Fibroblast of skin of back (primary cell): ENCODE results near the gene LHB.
"Not testable (repeated sequence)": the region's sequence is repeated elsewhere in the genome, so short reads cannot be mapped to it uniquely, and the experiment has no call there.

Experiments used
- DNase-seq: peaks from one replicate; pipeline ENCODE4 v3.0.0-alpha.2; 2013

Gene LHB

DNA sequence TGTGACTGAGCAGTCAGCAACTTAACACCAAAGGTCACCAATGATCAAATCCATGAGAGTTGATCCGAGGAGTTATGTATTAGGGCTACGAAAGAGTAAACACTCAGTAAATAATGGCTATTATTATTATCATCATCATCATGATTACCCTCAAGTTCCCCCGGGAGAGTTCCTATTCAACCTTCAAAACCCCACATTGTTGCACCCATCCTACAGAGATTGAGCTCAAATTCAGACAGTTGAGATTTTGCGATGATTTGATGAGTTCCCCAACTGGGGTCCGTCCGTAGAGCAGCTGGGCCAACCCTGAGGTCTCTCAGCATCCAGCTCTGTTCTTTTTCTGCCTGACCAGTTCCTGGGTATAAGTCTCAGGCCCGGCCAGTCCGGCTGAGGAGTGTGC, 21.2 kb upstream of the LHB start:
- DNase-seq: not testable (repeated sequence)

- DNase-seq: not testable (repeated sequence)
Measured at GRCh38 chr19:49036815-49037214, 19.9 kb upstream of the LHB start, which contains the start of gene CGB1. CGB1 (minus strand) TSS chr19:49036895; CDS start chr19:49036711, 184 bp downstream.

- not testable (repeated sequence) for DNase-seq
Measured at GRCh38 chr19:49031642-49032301, 14.9 kb upstream of the LHB start, which contains the start of gene CGB2. CGB2 (plus strand) TSS chr19:49031890; CDS start chr19:49032096, 206 bp downstream.

GRCh38 chr19:49030323-49030722, 13.4 kb upstream of the LHB start:
- not testable (repeated sequence) for DNase-seq

GRCh38 chr19:49029749-49030148, 12.9 kb upstream of the LHB start:
- peak; percentile 72 for DNase-seq

DNA sequence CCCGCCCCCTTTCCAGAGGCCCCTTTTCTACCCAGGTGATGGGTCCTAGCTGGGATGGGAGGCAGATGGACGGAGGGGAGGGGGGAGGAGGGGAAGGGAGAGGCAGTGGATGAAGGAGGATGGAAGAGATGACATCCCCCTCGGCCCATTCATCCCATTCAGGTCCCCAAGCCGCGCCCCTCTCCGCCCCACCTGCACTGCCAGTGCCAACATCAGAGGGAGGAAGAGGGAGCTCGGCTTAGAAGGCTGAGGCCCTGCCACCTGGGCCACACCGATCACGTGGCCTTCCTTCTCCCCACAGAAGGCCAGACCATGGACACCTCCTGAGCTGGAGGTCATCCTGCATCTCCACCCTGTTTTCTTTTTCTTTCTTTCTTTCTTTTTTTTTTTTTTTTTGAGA, 11.8 kb upstream of the LHB start:
- DNase-seq: not testable (repeated sequence)

- peak; percentile 34 for DNase-seq
Measured at GRCh38 chr19:49025599-49025998, 8.7 kb upstream of the LHB start.

GRCh38 chr19:49025088-49025487, 8.2 kb upstream of the LHB start:
- DNase-seq: not testable (repeated sequence)

DNA sequence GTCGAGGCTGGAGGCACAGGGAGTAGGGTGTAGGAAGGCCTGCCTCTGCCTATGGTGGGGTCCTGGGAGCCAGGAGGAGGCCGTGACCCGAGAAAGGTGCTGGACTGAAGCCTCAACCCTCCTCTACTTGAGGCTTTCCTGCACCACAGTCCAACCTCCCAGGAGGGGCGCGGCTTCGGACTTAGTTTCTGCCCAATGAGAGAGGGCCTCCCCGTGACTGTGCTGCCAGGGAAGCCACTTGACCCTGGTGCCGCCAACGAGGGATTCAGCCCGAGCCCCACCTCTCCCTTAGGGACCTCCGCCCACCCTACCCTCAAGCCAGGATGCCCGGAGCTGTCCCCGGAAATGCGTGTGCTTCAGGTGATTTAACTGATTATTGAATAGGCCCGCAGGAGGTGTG, 7.3 kb upstream of the LHB start, which contains the start of gene CGB3:
CGB3 (minus strand) TSS at position 101 of the 400 bp plus-strand sequence. CDS start 362 bp downstream, outside the sequence.
- DNase-seq: not testable (repeated sequence)

DNA sequence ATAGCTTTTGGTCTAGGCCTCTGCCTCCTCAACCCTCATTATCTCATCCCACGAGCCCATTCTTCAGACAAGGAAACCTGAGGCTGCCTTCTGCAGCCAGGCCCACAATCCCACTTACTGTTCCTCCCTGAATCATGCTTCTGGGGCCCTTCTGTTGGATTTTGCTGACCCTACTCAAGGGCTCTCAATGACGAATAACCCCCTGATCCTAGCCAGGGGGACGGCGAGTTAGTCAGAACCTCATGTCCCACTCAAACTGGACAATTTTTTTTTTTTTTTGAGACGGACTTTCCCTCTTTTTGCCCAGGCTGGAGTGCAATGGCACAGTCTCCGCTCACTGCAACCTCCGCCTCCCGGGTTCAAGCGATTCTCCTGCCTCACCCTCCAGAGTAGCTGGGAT, 5.2 kb upstream of the LHB start:
- no peak for DNase-seq

DNA sequence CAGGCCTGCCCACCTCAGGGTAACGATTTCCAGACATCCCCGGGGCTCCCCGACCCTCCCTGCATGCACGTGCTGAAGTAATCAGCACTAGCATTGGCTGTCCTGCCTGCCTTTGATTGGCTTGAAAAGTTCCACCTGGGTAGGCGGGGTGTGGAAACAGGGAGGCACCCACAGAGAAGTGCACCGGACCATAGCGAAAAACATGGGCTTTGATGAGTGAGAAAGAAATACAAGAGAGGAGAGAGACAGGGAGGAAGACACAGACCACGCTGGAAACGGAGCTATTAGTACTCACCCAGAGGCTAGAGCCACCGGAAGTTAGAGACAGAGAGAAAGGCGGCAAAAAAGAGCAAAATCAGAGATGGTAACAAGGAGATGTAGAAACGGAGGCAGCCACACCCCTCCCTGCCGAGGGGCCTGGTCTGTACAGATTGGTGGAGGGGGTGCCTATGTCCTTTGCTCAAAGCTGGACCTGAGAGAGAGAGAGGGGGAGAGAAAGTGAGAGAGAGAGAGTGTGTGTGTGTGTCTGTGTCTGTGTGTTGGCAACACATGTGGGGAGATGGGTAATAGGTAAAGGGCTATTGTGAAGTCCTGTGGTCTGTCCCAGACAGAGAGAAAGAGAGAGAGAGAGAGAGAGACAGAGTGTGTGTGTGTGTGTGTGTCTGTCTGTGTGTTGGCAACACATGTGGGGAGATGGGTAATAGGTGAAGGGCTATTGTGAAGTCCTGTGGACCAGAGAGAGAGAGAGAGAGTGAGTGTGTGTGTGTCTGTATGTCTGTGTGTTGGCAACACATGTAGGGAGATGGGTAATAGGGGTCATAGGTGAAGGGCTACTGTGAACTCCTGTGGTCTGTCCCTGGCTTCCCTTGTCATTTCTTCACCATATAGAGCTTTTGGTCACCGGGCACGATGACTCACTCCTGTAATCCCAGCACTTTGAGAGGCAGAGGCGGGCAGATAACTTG, 4.3 kb upstream of the LHB start:
- peak; percentile 43 for DNase-seq

DNA sequence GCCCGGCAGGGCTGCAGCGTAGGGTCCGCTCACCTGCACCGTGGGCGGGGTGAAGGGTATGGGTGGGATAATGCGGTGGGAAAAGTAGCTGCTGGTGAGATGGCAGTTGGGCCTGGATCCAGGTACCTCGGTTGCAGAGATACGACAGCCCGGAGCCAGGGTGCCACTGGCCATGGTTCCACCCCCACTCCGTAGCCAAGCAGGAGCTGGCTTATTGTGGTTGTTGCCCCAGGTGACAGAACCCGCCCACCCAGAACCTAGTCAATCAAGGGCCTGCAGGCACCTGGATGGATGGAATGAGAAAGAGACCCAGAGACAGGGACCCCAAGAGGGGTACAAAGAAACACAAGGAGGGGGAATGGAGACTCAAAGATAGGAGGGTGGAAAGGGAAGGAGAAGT, 3.5 kb upstream of the LHB start:
- no peak for DNase-seq

GRCh38 chr19:49019242-49019932, 2.5 kb upstream of the LHB start:
- peak; percentile 39 for DNase-seq

DNA sequence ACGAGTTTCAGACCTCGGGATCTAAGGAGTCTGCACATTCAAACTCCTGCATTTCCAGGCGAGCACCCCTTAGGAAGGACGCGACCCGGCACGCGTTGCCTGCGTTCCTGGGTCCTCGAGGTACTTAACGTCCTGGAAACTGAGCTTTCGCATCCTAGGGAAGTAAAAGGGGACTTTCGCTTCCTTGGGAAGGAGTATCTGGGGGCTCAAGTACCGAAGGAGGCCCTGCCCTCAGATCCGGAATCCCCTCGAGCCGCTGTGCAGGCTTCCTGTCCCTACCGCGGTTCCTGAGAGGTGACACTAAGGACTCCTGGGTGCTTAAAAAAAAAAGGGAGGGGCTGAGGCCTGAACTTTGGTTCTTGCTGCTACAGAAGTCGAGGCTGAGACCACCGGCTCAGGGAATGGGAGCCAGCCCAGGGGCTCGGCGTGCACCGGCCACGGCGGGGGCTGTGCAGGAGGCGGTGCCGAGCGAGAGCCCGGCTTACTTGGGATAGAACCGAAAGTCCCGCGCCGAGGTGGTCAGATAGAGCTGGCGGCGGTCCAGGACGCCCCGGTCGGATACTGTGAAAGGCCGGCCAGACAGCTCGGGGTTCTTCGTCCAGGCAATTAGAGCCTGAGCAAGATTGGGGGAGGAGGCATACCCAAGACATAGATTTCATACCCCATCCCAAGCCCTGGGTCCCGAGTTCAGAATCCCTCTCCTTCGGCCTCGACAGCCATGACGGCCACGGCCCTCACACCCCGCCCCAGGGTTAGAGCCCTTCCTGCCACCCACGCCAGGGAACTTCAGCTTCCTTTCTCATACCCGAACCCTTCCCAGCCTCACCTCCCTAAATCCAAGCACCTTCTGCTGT, 1.7 kb upstream of the LHB start:
- DNase-seq: not testable (repeated sequence)

DNA sequence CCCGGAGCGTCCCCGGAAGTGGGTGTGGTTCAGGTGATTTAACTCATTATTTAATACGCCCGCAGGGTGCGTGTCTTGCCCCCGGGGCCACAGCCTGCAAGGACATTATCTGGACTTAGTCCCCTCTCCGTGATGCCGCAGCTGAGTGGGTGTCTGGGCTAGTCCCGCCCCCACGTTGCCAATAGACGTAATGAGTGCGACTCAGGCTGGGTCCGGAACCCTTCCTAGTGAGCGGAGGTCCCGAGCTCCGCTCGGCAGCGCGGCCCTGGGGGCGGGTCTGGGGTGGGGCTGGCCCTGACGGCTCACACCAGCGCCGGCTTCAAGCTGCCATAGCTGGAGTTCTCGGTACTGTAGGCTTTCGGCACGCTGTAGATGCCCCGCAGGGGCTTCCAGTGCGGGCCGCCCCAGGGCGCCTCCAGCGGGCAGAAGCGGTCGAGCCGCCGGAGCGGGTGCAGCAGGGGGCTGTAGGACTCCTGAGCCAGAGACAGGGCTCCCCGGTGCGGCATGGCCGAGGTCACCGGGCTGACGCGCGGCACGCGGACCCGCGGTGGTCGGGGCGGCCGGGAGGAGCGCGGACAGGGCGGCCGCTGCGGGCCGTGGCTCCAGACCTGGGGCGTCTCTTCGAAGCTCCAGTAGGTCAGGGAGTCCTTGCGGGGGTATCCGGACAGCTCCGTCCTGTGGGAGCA, 918 bp upstream of the LHB start:
- peak; percentile 67 for DNase-seq

GRCh38 chr19:49016067-49016839, 638 bp downstream of the LHB start:
- DNase-seq: no peak

DNA sequence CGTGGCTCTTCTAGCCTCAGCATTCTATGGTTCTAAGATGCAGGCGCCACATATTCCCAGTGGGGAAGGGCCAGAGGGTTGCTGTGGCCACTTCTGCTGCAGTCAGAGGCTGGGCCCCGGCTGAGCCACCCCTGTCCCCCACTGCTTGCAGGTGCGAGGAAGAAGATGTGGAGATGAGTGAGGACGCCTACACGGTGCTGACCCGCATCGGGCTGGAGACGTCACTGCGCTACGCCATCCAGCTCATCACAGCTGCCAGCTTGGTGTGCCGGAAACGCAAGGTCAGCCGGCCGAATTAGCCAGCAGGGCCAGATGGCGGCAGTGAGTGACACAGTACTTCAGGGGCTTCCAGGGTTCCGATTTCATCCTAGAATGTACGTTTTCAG, 2.0 kb downstream of the LHB start:
- DNase-seq: no peak

DNA sequence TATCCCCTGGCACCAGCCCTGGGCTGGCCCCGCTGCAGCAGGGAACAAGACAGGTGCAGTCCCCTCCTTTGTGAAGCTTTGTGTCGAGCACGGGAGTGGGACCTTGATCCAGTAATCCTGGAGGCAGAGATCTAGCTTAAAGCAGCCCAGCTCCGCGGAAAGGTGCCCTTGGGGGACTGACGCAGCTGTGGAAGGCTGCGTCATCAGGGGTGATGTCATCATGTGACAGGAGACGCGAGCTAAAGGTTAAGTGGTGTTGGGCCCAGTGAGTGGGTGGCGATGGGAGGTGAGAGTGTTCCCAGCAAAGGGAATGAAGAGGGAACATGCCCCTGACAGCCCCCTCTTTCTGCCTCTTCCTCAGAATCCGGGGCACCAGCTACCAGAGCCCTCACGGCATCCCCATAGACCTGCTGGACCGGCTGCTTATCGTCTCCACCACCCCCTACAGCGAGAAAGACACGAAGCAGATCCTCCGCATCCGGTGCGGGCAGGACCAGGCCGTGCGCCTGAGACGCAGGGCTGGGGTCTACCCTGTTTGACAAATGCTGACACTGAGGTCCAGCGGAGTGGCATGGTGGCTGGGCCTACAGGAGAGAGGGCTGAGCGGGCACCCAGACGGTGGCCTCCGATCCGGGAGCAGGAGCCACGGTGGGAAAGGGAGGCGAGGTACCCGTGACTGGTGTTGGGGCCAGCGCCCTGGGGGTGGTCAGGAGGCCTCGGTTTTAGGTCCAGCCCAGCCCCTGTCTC, 2.6 kb downstream of the LHB start:
- DNase-seq: no peak

DNA sequence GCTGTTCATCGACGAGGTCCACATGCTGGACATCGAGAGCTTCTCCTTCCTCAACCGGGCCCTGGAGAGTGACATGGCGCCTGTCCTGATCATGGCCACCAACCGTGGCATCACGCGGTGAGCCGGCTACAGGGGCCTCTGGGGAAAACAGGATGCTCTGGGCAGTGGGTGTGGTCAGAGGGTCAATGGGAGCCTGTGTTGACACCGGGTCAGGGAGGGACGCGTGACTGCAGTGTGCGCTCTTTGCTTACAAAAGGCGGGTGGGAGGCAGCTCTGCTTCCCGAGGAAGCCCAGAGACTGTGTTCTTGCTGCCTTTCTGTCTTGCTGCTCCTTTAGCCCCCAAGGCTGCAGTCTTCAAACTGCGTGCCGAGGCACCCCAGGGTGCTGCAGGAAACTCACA, 5.7 kb downstream of the LHB start:
- no peak for DNase-seq

GRCh38 chr19:49010453-49010852, 6.4 kb downstream of the LHB start:
- DNase-seq: no peak
